Fibroblast of lung (primary cell): Measurements from ENCODE around the gene GSPT1.

ENCODE experiments used
- EZH2 ChIP-seq: IDR thresholded peaks from 2 replicates; pipeline ENCODE4 v1.5.1; 2012; ENCODE audit warnings: low read length, control low read depth, mild to moderate bottlenecking; ENCODE audit errors: missing control alignments
- TF ChIP-seq, protein P1 (sequence below), 2 donors: IDR thresholded peaks in 1 of 2; conservative IDR thresholded peaks in 1 of 2; 1 replicate in 1 of 2; 2 replicates in 1 of 2; pipeline ENCODE4 v1.5.1; 2011 to 2012; ENCODE audit warnings: low read length in 2 of 2, control low read depth in 1 of 2, inconsistent platforms in 1 of 2, low read depth in 1 of 2, mild to moderate bottlenecking in 1 of 2

DNA sequence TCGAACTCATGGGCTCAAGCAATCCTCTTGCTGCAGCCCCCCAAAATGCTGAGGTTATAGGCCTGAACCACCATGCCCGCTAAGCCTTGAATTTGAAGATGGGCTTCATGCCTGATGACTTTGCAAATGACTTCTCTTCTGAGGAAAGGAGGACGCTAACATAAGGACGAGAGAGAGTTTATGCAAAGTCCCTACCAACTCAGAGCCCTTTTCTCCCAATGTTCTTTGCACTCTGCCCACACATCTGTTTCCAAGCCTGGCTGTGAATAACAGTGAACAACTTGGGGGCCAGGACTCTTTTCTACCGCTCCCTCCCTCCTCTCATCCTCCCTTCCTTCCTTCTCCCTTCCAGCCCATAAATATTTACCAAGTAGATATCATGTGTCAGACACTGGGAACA is 34.6 kb upstream of the GSPT1 start:
- TF ChIP-seq, protein P1, sequence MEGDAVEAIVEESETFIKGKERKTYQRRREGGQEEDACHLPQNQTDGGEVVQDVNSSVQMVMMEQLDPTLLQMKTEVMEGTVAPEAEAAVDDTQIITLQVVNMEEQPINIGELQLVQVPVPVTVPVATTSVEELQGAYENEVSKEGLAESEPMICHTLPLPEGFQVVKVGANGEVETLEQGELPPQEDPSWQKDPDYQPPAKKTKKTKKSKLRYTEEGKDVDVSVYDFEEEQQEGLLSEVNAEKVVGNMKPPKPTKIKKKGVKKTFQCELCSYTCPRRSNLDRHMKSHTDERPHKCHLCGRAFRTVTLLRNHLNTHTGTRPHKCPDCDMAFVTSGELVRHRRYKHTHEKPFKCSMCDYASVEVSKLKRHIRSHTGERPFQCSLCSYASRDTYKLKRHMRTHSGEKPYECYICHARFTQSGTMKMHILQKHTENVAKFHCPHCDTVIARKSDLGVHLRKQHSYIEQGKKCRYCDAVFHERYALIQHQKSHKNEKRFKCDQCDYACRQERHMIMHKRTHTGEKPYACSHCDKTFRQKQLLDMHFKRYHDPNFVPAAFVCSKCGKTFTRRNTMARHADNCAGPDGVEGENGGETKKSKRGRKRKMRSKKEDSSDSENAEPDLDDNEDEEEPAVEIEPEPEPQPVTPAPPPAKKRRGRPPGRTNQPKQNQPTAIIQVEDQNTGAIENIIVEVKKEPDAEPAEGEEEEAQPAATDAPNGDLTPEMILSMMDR (conservative IDR thresholded peaks at IDR 0.05 in 1 of 2, IDR thresholded peaks at IDR 0.05 in 1 of 2; ENCODE audit: low read depth in 1 of 2, low read length in 2 of 2), result no peak
- TF ChIP-seq EZH2, result no peak
